NCI-H2227 (cell line): ENCODE results near the gene PPCDC.
"Not testable (repeated sequence)": the region's sequence is repeated elsewhere in the genome, so short reads cannot be mapped to it uniquely, and the experiment has no call there.

Experiments used
- DNase-seq: peaks from one replicate; lab custom pipeline; 2025; ENCODE audit not compliant: unreplicated experiment; lab: John Stamatoyannopoulos, UW

Gene PPCDC

GRCh38 chr15:75065851-75066509, 42.6 kb downstream of the PPCDC start:
- DNase-seq, result no peak

DNA sequence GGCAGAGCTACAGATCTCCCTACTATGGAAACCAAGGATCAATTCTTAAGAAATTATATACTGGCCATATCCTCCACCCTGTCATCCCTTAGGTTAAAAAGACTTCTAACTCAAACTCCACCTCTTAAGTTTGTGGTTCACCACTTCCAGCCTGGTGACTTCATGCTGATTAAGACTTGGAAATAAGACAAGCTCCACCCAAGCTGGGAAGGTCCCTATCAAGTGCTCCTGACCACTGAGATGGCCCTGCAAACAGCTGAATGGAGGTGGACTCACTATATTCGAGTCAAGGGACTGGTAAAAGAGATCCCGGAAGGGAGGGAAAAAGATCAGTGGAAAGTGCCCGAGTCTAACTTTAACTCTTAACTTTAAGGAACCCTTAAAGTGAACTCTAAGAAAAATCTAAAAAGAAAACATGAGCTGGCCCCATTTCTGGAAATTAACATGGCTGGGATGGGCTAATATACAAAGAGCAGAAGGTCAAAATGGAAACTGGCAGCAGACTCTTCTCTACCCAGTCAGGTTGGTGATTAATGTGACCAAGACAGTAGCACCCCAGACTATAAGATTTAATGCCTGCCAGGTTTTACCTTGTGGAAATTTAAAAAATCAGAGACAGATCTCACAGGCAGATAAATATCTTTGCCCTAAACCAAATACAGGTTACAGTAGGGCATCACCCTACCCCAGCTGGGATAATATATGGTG, 43.9 kb downstream of the PPCDC start:
- no peak for DNase-seq

DNA sequence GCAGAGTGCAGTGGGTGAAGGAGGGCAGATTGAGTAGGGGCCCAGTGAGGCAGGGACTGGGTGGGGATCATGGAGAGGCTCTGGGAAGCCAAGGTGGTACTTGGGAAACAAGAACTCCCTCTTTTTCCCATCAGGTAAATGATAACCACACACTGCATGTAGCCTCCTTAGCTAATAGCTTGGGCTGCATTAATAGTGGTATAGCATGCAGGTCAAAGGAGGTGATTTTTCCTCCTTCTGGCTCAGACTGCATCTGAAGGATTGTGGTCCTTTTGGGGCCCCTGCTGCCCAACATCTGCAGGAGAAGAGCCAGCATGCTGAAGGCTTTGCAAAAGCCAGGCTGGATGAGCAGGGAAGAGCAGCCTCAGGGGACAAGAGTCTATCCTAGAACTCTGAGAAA, 45.4 kb downstream of the PPCDC start:
- no peak for DNase-seq

DNA sequence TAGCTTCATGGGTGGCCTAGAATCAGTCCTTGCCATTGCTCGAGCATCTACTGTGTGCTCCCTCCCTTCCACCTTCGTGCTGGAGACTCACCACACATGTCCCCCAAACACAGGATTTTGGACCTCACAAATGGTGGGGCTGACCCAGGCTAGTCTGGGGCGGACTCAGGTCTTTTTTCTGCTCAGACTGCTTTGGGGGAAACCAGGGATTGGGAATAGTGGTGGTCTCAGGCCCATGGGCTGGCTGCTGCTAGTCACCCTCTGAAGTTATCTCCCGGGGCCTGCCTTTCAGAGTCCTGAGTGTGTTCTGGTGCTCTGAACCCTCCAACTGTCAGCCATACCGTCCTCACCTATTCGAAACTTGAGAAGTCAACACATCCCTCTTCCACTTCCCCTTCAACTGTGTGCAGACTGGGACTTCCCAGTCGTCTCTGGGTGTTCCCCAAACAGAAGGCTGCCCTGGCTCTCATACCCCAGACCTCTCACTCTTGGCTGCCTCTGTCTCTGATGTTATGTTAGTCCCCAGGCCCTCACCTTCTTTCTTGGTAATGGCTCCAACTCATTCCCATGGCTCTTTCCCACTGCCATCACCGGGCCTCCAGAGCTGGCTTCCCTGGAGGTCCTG, 46.0 kb downstream of the PPCDC start:
- DNase-seq, result no peak

- no peak for DNase-seq
Measured at GRCh38 chr15:75070674-75071073, 47.3 kb downstream of the PPCDC start.

GRCh38 chr15:75073197-75073596, 49.8 kb downstream of the PPCDC start:
- DNase-seq, result no peak

- no peak for DNase-seq
Measured at GRCh38 chr15:75076277-75076676, 52.9 kb downstream of the PPCDC start.

DNA sequence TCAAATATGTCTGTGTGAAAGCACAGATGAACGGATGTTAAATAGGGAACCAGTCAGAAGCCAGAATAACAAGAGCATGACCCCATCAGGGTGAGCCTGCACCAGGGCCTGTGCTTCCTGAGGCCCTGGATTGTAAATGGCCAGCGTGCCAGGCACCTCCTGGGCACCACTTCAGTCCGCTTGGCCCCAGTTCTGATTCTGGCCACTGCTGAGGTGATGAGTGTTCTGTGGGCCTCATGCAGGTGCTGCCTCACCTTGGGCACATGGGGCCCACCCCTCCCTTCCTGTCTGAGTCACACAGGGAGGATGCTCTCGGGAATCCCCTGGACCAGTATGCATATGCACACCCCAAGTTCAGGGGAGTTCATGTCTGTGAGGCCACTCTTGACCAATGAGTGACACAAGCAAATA, 54.2 kb downstream of the PPCDC start:
- DNase-seq, result not testable (repeated sequence)

- DNase-seq, result no peak
Measured at GRCh38 chr15:75081150-75081549, 57.8 kb downstream of the PPCDC start.

DNA sequence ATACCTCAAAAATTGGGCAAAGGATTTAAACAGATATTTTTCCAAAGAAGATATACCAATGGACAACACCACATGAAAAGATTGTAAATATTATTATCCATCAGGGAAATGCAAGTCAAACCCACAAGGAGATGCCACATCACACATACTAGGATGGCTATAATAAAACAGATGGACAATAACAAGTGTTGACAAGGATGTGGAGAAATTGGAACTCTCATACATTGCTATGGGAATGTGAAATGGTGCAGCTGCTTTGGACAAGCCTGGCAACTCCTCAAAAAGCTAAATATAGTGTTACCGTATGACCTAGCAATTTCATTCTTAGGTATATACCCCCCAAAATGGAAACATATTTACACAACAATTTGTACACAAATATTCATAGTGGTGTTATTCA, 59.3 kb downstream of the PPCDC start:
- no peak for DNase-seq

GRCh38 chr15:75085708-75086107, 62.3 kb downstream of the PPCDC start:
- DNase-seq, result not testable (repeated sequence)

- DNase-seq, result no peak
Measured at GRCh38 chr15:75089456-75090387, 66.3 kb downstream of the PPCDC start.

GRCh38 chr15:75090388-75090734, 67.0 kb downstream of the PPCDC start:
- no peak for DNase-seq

- DNase-seq, result no peak
Measured at GRCh38 chr15:75091814-75092213, 68.4 kb downstream of the PPCDC start.

DNA sequence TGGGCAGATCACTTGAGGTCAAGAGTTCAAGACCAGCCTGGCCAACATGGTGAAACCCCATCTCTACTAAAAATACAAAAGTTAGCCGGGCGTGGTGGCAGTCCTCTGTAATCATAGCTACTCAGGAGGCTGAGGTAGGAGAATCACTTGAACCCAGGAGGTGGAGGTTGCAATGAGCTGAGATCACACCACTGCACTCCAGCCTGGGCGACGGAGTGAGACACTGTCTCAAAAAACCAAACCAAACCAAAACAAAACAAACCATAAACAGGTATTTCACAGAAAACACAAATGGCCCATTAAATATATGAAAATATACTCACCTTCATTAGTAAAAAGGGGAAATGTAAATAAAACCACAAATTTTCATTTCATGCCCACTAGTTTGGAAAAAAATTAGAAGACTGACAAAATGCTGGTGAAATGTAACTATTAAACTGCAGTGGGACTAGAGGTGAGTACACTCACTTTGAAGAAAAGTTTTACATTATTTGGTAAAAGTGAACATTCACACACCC, 71.6 kb downstream of the PPCDC start:
- not testable (repeated sequence) for DNase-seq

- no peak for DNase-seq
Measured at GRCh38 chr15:75095594-75095993, 72.2 kb downstream of the PPCDC start.

DNA sequence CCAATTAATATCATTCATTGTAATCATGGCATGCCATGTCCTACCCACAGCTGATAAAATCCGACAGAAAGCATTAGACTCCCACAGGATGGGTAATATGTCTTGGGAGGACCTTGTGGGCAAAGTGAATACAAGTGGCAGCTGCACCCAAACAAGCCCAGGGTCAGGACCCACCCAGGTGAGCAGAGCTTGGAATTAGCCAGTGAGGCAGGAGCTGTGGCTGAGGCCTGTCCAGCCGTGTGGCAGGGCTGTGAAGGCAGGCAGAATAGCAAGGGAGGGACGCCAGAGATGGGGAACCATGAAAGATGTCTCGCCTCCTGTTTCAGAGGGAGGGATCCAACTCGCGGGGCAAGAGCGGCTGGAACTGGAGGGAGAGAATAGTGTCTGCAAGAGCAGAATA, 74.5 kb downstream of the PPCDC start:
- no peak for DNase-seq

- no peak for DNase-seq
Measured at GRCh38 chr15:75098404-75098803, 75.0 kb downstream of the PPCDC start.
